PC-9 (cell line): ENCODE measurements around the gene ROBO1.

Experiments used
- CTCF ChIP-seq: fragments of 200-600 bp; sonication (generic); conservative IDR thresholded peaks from 2 replicates; pipeline ENCODE4 v1.6.1; 2017; ENCODE audit warnings: mixed run types, antibody characterized with exemption, mild to moderate bottlenecking, moderate library complexity
- EZH2 ChIP-seq: fragments of 200-600 bp; sonication (generic); IDR thresholded peaks from 2 replicates; pipeline ENCODE4 v1.8.0; 2017; ENCODE audit warnings: antibody characterized with exemption, low read depth

- TF ChIP-seq CTCF, result no peak
- no peak for TF ChIP-seq EZH2
These were observed 77.7 kb downstream of the ROBO1 start for GRCh38 chr3:79690072-79690471.
